Fibroblast of mammary gland (primary cell): Measurements from ENCODE around the gene CIBAR2.

ENCODE experiments used
- DNase-seq: peaks from one replicate; pipeline ENCODE4 v3.0.0-alpha.2; 2010; ENCODE audit warnings: low read depth
- H3K4me3 ChIP-seq: 2 replicates; pipeline ENCODE4 v1.5.1; 2011; ENCODE audit warnings: low read depth, mild to moderate bottlenecking, low read length, moderate library complexity; ENCODE audit not compliant: control insufficient read depth
- TF ChIP-seq, protein P1 (sequence below): conservative IDR thresholded peaks from 2 replicates; pipeline ENCODE4 v1.5.1; 2011; ENCODE audit warnings: low read depth, low read length, inconsistent platforms; ENCODE audit not compliant: control insufficient read depth, insufficient read depth

Gene CIBAR2

DNA sequence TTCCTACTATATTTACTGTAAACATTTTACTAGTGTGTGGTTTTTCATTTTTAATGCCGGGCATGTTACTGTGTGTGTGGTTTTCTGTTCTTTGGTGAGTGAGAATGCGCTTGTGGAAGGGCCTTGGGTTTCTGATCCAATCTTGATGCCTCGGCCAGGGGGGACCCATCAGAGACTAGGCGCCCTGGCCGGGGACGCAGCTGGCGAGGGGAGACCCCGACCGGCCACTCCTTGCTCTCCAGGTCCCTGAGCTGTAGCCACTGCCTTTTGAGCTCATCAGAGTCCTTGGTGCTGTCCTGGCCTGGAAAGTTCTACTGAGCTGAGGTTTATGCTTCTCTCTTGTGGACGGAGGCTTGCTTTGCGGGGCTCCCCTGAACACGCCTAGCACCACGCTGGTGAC lies 47.2 kb downstream of the CIBAR2 start:
- no peak overlapping the region for H3K4me3 ChIP-seq
- DNase-seq = no peak
- TF ChIP-seq, protein P1, sequence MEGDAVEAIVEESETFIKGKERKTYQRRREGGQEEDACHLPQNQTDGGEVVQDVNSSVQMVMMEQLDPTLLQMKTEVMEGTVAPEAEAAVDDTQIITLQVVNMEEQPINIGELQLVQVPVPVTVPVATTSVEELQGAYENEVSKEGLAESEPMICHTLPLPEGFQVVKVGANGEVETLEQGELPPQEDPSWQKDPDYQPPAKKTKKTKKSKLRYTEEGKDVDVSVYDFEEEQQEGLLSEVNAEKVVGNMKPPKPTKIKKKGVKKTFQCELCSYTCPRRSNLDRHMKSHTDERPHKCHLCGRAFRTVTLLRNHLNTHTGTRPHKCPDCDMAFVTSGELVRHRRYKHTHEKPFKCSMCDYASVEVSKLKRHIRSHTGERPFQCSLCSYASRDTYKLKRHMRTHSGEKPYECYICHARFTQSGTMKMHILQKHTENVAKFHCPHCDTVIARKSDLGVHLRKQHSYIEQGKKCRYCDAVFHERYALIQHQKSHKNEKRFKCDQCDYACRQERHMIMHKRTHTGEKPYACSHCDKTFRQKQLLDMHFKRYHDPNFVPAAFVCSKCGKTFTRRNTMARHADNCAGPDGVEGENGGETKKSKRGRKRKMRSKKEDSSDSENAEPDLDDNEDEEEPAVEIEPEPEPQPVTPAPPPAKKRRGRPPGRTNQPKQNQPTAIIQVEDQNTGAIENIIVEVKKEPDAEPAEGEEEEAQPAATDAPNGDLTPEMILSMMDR = no peak

DNA sequence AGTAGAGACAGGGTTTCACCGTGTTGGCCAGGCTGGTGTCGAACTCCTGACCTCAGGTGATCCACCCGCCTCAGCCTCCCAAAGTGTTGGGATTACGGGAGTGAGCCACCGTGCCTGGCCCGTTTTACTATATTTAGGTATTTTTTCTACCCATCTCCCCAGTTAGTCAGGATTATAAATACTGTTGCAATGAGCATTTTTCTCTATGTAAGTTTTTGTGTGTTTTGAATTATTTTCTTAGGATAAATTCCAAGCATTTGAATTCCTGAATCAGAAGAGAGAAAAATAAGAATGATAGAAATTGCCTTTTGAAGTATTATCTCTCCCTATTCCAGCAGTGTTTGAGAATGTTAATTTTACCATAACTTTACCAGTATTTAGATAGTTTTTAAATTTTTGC lies 48.1 kb downstream of the CIBAR2 start:
- TF ChIP-seq, protein P1 = no peak
- DNase-seq = no peak
- no peak overlapping the region for H3K4me3 ChIP-seq

DNA sequence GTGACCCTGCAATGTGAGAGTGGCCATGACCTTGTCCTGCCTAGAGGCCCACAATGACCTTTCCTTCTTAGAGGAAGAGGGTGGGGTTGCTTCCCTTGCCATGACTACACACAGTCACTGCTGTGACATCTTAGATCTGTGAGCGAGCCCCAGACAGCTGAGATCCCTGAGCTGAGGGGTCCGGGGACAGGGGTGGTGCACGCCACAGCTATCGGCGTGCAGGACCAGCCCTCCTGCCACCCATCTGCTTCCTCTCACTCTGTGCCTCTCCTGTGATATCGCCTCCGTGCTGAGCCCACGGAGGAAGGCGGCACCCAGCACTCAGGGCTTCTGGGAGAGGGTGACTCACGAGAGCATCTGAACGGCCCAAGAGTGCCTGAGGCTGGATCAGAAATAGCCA lies 49.4 kb downstream of the CIBAR2 start:
- TF ChIP-seq, protein P1 = no peak
- DNase-seq = no peak
- no peak overlapping the region for H3K4me3 ChIP-seq

GRCh38 chr16:85062323-85062722 lies 49.9 kb downstream of the CIBAR2 start:
- TF ChIP-seq, protein P1 = no peak
- H3K4me3 ChIP-seq = no peak overlapping the region
- DNase-seq = no peak

DNA sequence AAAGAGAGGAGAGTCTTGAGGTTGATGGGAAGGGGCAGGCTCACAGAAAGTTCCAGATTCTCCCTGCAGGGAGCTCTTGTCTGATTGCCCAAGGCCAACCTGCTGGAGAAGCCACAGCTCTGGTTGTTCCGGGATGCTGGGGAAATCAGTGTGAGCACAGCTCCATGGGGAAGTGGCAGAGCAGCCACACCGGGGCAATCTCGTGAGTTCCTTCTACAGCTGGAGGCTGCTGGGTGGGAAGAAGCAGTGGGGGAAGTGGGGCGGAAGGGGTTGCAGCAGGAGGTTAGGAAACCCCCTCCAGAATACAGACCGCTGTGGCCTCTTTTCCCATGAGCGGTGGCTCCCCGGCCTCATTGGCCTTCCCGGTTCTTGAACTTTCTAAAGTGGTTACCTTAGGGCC lies 50.7 kb downstream of the CIBAR2 start:
- no peak overlapping the region for H3K4me3 ChIP-seq
- TF ChIP-seq, protein P1 = no peak
- no peak for DNase-seq

DNA sequence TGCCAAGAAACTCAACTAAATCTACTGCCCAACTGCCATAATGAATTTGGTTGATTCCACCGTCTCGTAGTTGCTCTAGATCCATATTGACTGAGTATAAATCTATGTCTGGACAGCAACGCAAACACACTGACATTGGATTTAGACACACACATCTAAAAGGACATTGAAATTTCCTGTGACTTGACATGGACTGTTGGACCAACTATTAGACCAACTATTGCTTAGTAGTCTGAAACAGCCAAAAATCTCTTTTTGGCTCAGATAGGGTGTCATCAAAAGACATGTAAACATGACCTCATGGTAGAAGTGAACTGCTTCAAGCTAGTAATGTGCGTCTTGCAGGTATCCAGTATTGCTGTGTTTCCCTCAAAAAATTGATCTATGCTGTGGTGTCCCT lies 53.4 kb downstream of the CIBAR2 start:
- no peak for DNase-seq
- H3K4me3 ChIP-seq = no peak overlapping the region
- TF ChIP-seq, protein P1 = no peak

GRCh38 chr16:85057948-85058347 lies 54.3 kb downstream of the CIBAR2 start:
- H3K4me3 ChIP-seq = no peak overlapping the region
- TF ChIP-seq, protein P1 = no peak
- DNase-seq = no peak
